RKO (cell line): ENCODE measurements around the gene C17orf50.
"Not testable (repeated sequence)": the region's sequence is repeated elsewhere in the genome, so short reads cannot be mapped to it uniquely, and the experiment has no call there.

Experiments used
- DNase-seq: peaks from one replicate; pipeline ENCODE4 v3.0.0-alpha.2; 2016; ENCODE audit warnings: low spot score

C17orf50 gene

GRCh38 chr17:35734396-35734795, 26.3 kb upstream of the C17orf50 start:
- DNase-seq, result no peak

- DNase-seq, result no peak
Measured at GRCh38 chr17:35735036-35735805, 25.5 kb upstream of the C17orf50 start.

- no peak for DNase-seq
Measured at GRCh38 chr17:35736236-35736635, 24.5 kb upstream of the C17orf50 start.

DNA sequence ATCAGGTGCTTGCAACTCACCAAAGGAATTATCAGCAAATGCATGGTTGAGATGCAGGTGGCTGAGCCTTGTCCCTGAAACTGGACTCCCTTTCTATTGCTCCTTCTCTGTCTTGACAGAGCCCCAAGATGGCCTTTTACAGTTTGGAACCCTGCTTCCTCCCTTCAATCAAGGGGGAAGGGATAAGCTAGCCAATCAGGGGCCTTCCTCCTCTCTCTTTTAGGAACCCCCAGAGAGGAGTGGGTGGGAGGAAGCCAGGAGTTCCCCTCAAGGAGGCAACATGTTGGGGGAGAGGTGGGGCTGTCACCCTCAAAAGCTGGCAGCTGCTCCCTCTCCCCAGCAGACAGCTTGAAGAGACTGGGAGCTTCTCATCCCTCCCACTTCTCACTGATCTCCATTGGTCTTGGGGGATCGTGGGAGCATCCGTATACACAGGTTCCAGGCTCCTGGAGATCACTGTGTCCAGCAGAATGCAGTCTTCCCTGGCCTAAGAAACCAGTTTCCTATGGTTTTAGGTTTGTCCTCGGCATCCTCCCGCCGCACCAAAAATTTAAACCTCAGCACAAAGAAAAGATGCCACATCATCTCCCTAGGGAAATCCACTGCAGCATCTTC, 22.1 kb upstream of the C17orf50 start:
- no peak for DNase-seq

GRCh38 chr17:35740216-35740615, 20.5 kb upstream of the C17orf50 start:
- DNase-seq, result no peak

- DNase-seq, result no peak
Measured at GRCh38 chr17:35740997-35741931, 19.4 kb upstream of the C17orf50 start.

GRCh38 chr17:35742496-35742895, 18.2 kb upstream of the C17orf50 start:
- no peak for DNase-seq

DNA sequence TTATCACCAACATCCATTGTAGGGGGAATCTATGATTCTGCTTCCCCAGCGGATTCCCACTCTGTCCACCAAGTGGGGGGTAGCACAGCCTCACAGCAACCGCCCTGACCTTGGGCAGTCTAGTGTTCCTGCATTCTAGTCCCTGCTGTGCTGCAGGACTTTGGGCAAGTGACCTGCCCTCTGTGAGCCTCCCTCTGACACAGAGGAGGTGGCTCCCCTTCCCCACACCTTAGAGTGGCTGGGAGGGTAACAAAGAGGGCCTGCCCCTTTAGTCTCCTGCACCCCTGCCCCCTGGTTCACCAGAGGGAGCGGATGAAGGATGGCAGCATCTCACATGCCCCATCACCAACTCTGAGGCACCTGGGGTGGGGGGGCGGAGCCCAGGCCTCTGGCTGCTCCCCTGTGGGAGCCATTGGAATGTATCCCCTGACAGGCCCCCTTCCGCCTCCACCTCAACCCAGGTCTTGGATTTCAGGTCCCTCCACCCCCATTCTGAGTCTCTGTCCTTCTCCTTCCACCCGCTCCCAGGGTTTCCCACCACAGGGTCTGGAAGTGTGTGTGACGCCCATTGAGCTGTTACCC, 17.7 kb upstream of the C17orf50 start:
- no peak for DNase-seq

DNA sequence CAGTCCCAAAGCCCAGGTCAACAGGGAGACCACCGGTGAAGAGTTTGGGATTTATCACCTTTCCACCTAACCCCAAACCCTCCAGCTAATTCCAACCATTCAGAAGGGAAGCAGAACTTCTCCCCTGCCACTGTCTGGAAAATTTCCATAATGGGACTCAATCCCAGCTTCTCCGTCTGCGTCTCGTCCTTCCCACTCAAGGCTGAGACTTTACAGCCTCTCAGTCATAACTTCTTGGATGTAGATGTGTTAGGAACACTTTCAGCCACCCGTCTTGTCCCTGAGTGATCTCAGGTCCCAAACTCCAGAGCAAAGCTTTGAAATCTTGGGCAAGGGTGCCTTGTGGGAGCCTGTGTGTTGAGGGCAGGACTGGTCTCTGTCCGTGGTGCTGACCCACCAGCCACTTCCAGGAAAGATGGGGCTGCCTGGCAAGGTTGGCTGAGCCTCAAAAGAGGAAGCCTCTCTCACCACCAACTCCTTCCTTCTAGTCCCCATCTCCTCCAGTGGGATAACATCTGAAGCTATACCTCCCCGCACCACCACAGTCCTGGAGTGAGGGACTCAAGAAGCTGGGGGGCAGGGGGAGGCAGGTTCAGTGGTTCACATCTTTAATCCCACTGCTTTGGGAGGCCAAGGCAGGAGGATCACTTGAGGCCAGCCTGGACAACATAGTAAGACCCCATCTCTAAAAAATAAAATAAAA, 16.9 kb upstream of the C17orf50 start:
- peak; percentile 54 for DNase-seq

- DNase-seq, result no peak
Measured at GRCh38 chr17:35744830-35745229, 15.9 kb upstream of the C17orf50 start.

DNA sequence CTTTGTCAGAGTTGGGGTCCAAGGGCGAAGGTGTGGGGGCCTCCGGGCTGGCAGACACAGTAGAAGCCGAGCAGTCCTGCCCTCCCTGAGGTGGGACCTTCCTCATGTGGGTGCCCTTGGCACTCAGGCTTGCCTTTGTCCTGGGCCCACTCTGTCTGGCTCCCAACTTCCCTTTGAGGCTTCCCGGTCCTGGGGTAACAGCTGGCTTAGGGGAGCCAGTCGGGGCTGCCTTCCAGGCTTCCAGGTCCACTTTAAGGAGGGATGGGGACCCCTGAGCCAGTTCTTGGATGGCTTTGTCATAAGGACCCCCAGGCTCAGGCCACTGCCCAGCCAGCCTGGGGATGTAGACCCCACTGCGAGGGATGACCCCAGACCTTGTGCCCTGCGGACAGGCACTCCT, 15.4 kb upstream of the C17orf50 start:
- no peak for DNase-seq

GRCh38 chr17:35745749-35746320, 14.9 kb upstream of the C17orf50 start:
- DNase-seq, result no peak

DNA sequence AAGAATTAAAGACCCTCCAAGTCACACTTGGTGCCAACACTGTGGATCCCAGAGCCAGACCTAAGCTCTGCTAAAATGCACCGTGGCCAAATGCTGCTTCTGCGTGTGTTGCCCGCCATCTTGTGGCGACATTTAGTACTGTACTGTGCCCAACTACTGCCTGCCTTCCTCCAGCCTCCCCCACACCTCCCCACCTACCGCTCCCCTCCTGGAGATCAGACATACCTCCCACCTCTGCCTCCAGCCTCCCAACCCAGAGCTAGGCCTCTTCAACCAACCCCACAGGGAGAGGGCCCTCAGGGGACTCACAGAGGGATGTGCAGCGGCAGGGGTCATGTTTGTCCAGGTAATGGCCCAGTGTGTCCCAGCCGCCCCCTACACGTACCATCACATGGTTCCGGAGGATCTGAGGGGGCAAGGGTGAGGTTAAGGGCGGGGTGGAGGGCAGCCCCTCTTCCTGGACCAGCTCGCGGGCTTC, 13.1 kb upstream of the C17orf50 start:
- DNase-seq, result peak; percentile 82

- DNase-seq, result no peak
Measured at GRCh38 chr17:35748341-35748841, 12.3 kb upstream of the C17orf50 start.

DNA sequence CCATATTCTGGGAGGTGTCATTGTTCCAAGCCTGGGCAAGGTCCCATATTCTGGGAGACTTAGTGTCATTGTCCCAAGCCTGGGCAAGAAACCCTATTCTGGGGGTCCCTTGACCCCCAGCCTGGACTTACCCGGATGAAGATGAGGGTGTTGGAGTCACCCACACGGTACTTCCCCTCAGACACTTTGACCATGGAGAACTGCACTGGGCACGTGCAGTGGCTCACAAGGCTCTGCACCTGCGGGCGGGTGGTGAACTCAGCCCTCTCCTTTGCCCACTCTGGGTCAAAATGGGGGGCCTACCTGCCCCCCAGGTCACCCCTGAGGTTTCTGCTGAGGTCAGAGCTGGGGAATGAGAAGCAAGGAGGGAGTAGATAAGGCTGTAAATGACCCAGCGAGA, 11.7 kb upstream of the C17orf50 start:
- no peak for DNase-seq

- no peak for DNase-seq
Measured at GRCh38 chr17:35749560-35750412, 10.9 kb upstream of the C17orf50 start.

DNA sequence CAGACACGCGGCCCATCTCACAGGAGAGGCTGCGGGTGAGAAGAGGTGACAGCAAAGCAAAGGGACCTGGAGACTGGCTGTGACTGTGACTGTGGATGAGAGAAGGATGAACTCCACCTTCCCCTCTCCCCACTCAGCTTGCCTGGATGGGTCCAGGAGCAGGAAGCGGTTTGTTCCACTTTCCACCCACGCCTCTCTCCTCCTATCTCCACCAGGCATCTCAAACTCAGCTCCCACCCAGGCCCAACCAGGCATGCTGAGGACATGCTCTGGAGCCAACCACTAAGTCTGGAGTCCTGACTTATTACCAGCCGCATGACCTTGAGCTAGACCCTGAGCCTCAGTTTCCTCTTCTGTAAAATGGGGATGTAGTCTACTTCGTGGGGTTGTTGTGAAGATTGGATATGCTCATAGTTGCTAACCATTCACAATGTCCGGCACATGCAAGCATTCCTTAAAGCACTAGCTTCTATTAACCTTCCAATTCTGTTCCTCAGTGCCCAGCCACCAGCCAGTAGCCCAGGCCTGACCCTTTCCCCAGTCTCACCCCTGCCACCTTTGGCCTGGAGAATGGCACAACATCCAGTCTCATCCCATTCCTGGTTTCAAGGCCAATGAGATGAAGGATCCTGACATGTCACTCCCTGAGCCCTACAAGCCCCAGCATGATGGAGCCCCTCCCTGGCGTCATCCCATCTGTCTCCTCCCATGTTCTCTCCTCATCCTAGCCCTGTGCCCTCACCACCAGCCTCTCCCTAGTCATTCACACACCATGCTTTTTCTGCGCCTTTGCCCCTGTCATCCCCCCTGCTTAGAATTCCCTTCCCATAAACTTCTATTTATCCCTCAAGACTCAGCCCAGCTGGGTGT, 9.9 kb upstream of the C17orf50 start:
- DNase-seq, result no peak

- not testable (repeated sequence) for DNase-seq
Measured at GRCh38 chr17:35751541-35751940, 9.1 kb upstream of the C17orf50 start.

GRCh38 chr17:35752471-35752870, 8.2 kb upstream of the C17orf50 start:
- no peak for DNase-seq
